Measurements from ENCODE around the gene ATP9B.

Gene ATP9B

GRCh38 chr18:79405019-79405780, 336.0 kb downstream of the ATP9B start:
- in situ Hi-C loops (cut with HindIII; ENCODE audit: low sequenced_read_pairs), result no loop called here

GRCh38 chr18:79405781-79406575, 336.8 kb downstream of the ATP9B start:
- in situ Hi-C loops (cut with HindIII; ENCODE audit: low sequenced_read_pairs), result no loop called here

- in situ Hi-C loops (cut with HindIII; ENCODE audit: low sequenced_read_pairs), result no loop called here
Measured at GRCh38 chr18:79406708-79407107, 337.5 kb downstream of the ATP9B start.

- in situ Hi-C loops (cut with HindIII; ENCODE audit: low sequenced_read_pairs), result no loop called here
Measured at GRCh38 chr18:79409313-79409712, 340.1 kb downstream of the ATP9B start.

GRCh38 chr18:79410171-79410641, 341.0 kb downstream of the ATP9B start:
- in situ Hi-C loops (cut with HindIII; ENCODE audit: low sequenced_read_pairs), result no loop called here

- in situ Hi-C loops (cut with HindIII; ENCODE audit: low sequenced_read_pairs), result no loop called here
Measured at GRCh38 chr18:79410731-79411613, 341.8 kb downstream of the ATP9B start.

GRCh38 chr18:79411614-79412526, 342.7 kb downstream of the ATP9B start:
- in situ Hi-C loops (cut with HindIII; ENCODE audit: low sequenced_read_pairs), result no loop called here

GRCh38 chr18:79413025-79413424, 343.8 kb downstream of the ATP9B start:
- in situ Hi-C loops (cut with HindIII; ENCODE audit: low sequenced_read_pairs), result no loop called here

GRCh38 chr18:79413426-79413825, 344.2 kb downstream of the ATP9B start:
- in situ Hi-C loops (cut with HindIII; ENCODE audit: low sequenced_read_pairs), result no loop called here

- in situ Hi-C loops (cut with HindIII; ENCODE audit: low sequenced_read_pairs), result no loop called here
Measured at GRCh38 chr18:79413901-79414300, 344.7 kb downstream of the ATP9B start.

GRCh38 chr18:79416022-79416676, 347.0 kb downstream of the ATP9B start:
- in situ Hi-C loops (cut with HindIII; ENCODE audit: low sequenced_read_pairs), result no loop called here

GRCh38 chr18:79416677-79417052, 347.5 kb downstream of the ATP9B start:
- in situ Hi-C loops (cut with HindIII; ENCODE audit: low sequenced_read_pairs), result no loop called here

GRCh38 chr18:79418236-79418635, 349.0 kb downstream of the ATP9B start:
- in situ Hi-C loops (cut with HindIII; ENCODE audit: low sequenced_read_pairs), result no loop called here

- in situ Hi-C loops (cut with HindIII; ENCODE audit: low sequenced_read_pairs), result no loop called here
Measured at GRCh38 chr18:79418642-79419041, 349.4 kb downstream of the ATP9B start.

GRCh38 chr18:79420033-79420745, 351.0 kb downstream of the ATP9B start:
- in situ Hi-C loops (cut with HindIII; ENCODE audit: low sequenced_read_pairs), result no loop called here

- in situ Hi-C loops (cut with HindIII; ENCODE audit: low sequenced_read_pairs), result no loop called here
Measured at GRCh38 chr18:79421275-79421857, 352.2 kb downstream of the ATP9B start.

GRCh38 chr18:79422022-79422782, 353.0 kb downstream of the ATP9B start:
- in situ Hi-C loops (cut with HindIII; ENCODE audit: low sequenced_read_pairs), result no loop called here

- in situ Hi-C loops (cut with HindIII; ENCODE audit: low sequenced_read_pairs), result no loop called here
Measured at GRCh38 chr18:79422783-79423165, 353.6 kb downstream of the ATP9B start.
